Measurements from ENCODE around the gene TSTD2. TPM values are rescaled to one million over a fixed set of nuclear protein-coding genes. Genes with fewer than 3 reads are reported as not detected.

Gene TSTD2
- total RNA-seq, 6 donors from 2014 or later: 10.4 to 26.0 (median 21.0) TPM

DNA sequence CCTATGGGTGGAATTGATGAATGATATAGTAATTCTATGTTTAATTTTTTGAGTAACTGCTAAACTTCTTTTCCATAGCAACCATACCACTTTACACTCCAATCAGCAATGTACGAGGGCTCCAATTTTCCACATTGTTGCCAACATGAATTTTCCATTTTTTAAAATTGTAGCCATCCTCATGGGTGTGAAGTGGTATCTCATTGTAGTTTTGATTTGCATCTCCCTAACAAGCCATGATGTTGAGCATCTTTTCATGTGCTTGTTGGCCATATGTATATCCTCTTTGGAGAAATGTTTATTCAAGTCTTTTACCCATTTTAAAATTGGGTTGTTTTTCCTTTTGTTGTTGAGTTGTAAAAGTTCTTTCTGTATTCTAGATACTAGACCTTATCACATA is 82.8 kb downstream of the TSTD2 start:
- WGBS, 2 donors: 81 to 90% methylated on average over 1 of the region's 1 CpG
- H3K4me1 ChIP-seq: no peaks in the 10 kb centered on the region

More for the DNA sequence above, 82.8 kb downstream of the TSTD2 start:
- H3K27me3 ChIP-seq: no peaks in the 10 kb centered on the region
- no peak overlapping the region for H3K4me3 ChIP-seq
- ATAC-seq (ENCODE audit: low FRiP score in 2 of 2) (no peak), DNase-seq (no peak)
- no peak for TF ChIP-seq EP300 (IDR thresholded peaks at IDR 0.05)
- TF ChIP-seq POLR2A (IDR thresholded peaks at IDR 0.05): no peak
- TF ChIP-seq POLR2AphosphoS5 (IDR thresholded peaks at IDR 0.05): no peak
- TF ChIP-seq, protein P1, sequence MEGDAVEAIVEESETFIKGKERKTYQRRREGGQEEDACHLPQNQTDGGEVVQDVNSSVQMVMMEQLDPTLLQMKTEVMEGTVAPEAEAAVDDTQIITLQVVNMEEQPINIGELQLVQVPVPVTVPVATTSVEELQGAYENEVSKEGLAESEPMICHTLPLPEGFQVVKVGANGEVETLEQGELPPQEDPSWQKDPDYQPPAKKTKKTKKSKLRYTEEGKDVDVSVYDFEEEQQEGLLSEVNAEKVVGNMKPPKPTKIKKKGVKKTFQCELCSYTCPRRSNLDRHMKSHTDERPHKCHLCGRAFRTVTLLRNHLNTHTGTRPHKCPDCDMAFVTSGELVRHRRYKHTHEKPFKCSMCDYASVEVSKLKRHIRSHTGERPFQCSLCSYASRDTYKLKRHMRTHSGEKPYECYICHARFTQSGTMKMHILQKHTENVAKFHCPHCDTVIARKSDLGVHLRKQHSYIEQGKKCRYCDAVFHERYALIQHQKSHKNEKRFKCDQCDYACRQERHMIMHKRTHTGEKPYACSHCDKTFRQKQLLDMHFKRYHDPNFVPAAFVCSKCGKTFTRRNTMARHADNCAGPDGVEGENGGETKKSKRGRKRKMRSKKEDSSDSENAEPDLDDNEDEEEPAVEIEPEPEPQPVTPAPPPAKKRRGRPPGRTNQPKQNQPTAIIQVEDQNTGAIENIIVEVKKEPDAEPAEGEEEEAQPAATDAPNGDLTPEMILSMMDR (IDR thresholded peaks at IDR 0.05): no peak
- no peaks in the 10 kb centered on the region for H3K36me3 ChIP-seq
- no peaks in the 10 kb centered on the region for H3K9me3 ChIP-seq
- no peak overlapping the region for H3K27ac ChIP-seq

Other genes with a start within 250 kb of the TSTD2 start
- gene TDRD7, start 221.3 kb downstream of the TSTD2 start, total RNA-seq: 10 to 100 TPM in 5 of 6 donors, 1 to 10 TPM in 1; 9.0 to 21.0 (median 15.3) TPM
- gene TMOD1, start 131.7 kb downstream of the TSTD2 start, total RNA-seq: 10 to 100 TPM in 1 of 6 donors, 1 to 10 TPM in 5; 4.4 to 12.6 (median 8.8) TPM
- gene NCBP1, start 453 bp upstream of the TSTD2 start, total RNA-seq: 10 to 100 TPM; 16.3 to 51.3 (median 22.1) TPM
- gene XPA, start 64.0 kb upstream of the TSTD2 start, total RNA-seq: 10 to 100 TPM; 10.4 to 26.8 (median 11.5) TPM
- gene FOXE1, start 219.9 kb upstream of the TSTD2 start, total RNA-seq: 1 to 10 TPM in 1 of 6 donors, not detected in 5; 1.8 TPM